OCI-LY1 (cell line): ENCODE results near the gene TGM4.

ENCODE experiments used
- H2AFZ ChIP-seq: fragments of 200-600 bp; sonication (generic), shearing (Covaris generic); 2 replicates; pipeline ENCODE4 v1.6.0; 2014; ENCODE audit warnings: antibody characterized with exemption, mild to moderate bottlenecking, low read length
- H3F3A ChIP-seq: fragments of 200-600 bp; sonication (generic), shearing (Covaris generic); 2 replicates; pipeline ENCODE4 v1.6.0; 2014; ENCODE audit warnings: mild to moderate bottlenecking, antibody characterized with exemption, low read length, moderate library complexity; ENCODE audit not compliant: insufficient read depth
- H3K27ac ChIP-seq: fragments of 200-600 bp; sonication (generic); 2 replicates; pipeline ENCODE4 v1.5.1; 2014; ENCODE audit warnings: low read length, mixed run types, mild to moderate bottlenecking, low read depth; ENCODE audit not compliant: poor library complexity, severe bottlenecking
- H3K27me3 ChIP-seq: fragments of 200-600 bp; sonication (generic); 2 replicates; pipeline ENCODE4 v1.6.0; 2014; ENCODE audit warnings: antibody characterized with exemption, mild to moderate bottlenecking, low read length, moderate library complexity; ENCODE audit not compliant: insufficient read depth
- H3K36me3 ChIP-seq: fragments of 200-600 bp; sonication (generic); 2 replicates; pipeline ENCODE4 v1.6.1; 2014; ENCODE audit warnings: mild to moderate bottlenecking, antibody characterized with exemption, low read length, moderate library complexity, mixed read lengths; ENCODE audit not compliant: insufficient read depth
- H3K4me1 ChIP-seq: fragments of 200-600 bp; sonication (generic); 2 replicates; pipeline ENCODE4 v1.5.1; 2014; ENCODE audit warnings: mild to moderate bottlenecking, low read length, moderate library complexity; ENCODE audit not compliant: insufficient read depth, severe bottlenecking
- H3K4me2 ChIP-seq: fragments of 200-600 bp; sonication (generic), shearing (Covaris generic); 2 replicates; pipeline ENCODE4 v1.6.1; 2014; ENCODE audit warnings: low read length
- H3K4me3 ChIP-seq: fragments of 200-600 bp; sonication (generic); 2 replicates; pipeline ENCODE4 v1.5.1; 2014; ENCODE audit warnings: low read length, low read depth, mild to moderate bottlenecking, mixed read lengths; ENCODE audit not compliant: poor library complexity, severe bottlenecking
- H3K79me2 ChIP-seq: fragments of 200-600 bp; shearing (Covaris generic); 2 replicates; pipeline ENCODE4 v1.6.1; 2016; ENCODE audit warnings: mixed run types, low read length, mixed read lengths; ENCODE audit not compliant: insufficient read depth
- H3K9ac ChIP-seq: fragments of 200-600 bp; sonication (generic), shearing (Covaris generic); 2 replicates; pipeline ENCODE4 v1.6.1; 2014; ENCODE audit warnings: mild to moderate bottlenecking, low read length, mixed read lengths
- H3K9me2 ChIP-seq: fragments of 200-600 bp; sonication (generic), shearing (Covaris generic); 2 replicates; pipeline ENCODE4 v1.6.1; 2014; ENCODE audit warnings: low read depth, mild to moderate bottlenecking, low read length, mixed read lengths
- H3K9me3 ChIP-seq: fragments of 200-600 bp; shearing (Covaris generic); 2 replicates; pipeline ENCODE4 v1.6.1; 2014; ENCODE audit warnings: low read length, mixed read lengths
- H4K20me1 ChIP-seq: fragments of 200-600 bp; sonication (generic), shearing (Covaris generic); 2 replicates; pipeline ENCODE4 v1.6.0; 2016; ENCODE audit warnings: mild to moderate bottlenecking, low read length; ENCODE audit not compliant: insufficient read depth
- EZH2 ChIP-seq: fragments of 200-600 bp; sonication (generic), shearing (Covaris generic); IDR thresholded peaks from 2 replicates; pipeline ENCODE4 v1.8.0; 2017; ENCODE audit warnings: borderline replicate concordance, mixed run types, mild to moderate bottlenecking, antibody characterized with exemption, low read length, moderate library complexity, mixed read lengths
- TF ChIP-seq, protein P1 (sequence below): fragments of 200-600 bp; sonication (generic), shearing (Covaris generic); IDR thresholded peaks from 2 replicates; pipeline ENCODE4 v1.5.1; 2017; ENCODE audit warnings: mild to moderate bottlenecking, antibody characterized with exemption, low read length, moderate library complexity, mixed read lengths

TGM4 gene

DNA sequence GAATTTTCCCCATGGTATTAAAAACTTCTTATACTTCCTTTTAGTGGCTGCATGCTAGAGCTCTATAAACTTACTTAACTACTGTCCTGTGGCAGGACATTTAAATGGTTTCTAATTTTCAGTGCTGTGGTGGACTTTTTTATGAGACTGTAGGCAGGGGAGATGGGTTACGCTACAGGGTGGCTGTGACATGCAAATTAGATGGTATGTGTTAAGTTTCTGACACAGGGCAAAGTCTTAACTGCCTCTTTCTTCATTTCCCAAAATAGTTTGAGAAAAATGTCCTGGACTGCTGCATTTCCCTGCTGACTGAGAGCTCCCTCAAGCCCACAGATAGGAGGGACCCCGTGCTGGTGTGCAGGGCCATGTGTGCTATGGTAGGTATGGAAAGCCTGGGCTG lies 22.0 kb downstream of the TGM4 start:
- H3K4me3 ChIP-seq = no peak overlapping the region
- no peaks in the 10 kb centered on the region for H3K79me2 ChIP-seq
- no peaks in the 10 kb centered on the region for H3K4me1 ChIP-seq

DNA sequence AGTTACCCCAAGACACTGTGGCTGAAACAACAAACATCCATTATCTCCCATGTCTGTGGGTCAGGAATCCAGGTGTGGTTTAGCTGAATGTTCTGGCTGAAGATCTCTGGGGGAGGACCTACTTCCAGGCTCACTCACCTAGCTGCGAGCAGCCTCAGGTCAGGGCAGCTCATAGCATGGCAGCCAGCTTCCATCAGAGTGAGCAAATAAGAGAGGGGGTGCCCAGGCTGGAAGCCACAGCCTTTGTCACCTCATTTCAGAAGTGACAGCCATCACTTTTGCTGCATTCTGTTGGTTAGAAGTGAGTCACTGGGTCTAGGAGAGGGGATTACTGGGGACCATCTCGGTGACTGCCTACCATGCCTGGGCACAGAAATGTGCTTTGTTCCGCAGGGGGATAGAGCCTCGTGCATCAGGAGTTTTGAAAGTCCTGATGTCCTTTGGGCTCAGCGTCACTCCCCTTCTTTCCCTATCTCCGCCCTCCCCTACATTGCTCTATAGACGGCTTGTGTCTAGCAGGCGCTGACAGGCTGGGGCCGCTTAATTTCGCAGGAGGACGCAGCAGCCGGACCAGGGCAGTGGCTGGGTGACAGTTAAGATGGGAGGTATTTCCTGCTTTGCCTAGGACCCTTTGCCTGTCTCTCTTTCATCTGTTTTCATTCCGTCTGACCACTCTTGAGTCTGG lies 25.4 kb downstream of the TGM4 start:
- TF ChIP-seq, protein P1, sequence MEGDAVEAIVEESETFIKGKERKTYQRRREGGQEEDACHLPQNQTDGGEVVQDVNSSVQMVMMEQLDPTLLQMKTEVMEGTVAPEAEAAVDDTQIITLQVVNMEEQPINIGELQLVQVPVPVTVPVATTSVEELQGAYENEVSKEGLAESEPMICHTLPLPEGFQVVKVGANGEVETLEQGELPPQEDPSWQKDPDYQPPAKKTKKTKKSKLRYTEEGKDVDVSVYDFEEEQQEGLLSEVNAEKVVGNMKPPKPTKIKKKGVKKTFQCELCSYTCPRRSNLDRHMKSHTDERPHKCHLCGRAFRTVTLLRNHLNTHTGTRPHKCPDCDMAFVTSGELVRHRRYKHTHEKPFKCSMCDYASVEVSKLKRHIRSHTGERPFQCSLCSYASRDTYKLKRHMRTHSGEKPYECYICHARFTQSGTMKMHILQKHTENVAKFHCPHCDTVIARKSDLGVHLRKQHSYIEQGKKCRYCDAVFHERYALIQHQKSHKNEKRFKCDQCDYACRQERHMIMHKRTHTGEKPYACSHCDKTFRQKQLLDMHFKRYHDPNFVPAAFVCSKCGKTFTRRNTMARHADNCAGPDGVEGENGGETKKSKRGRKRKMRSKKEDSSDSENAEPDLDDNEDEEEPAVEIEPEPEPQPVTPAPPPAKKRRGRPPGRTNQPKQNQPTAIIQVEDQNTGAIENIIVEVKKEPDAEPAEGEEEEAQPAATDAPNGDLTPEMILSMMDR = no peak
- no peak for TF ChIP-seq EZH2
- Histone ChIP-seq H3K9ac (no peak overlapping the region), H3K4me1 (no peaks in the 10 kb centered on the region), H3K9me3 (no peaks in the 10 kb centered on the region), H3K9me2 (no peaks in the 10 kb centered on the region), H2AFZ (no peak overlapping the region), H3K27me3 (no peaks in the 10 kb centered on the region), H3K4me2 (no peak overlapping the region), H3K4me3 (no peak overlapping the region), H3K79me2 (no peaks in the 10 kb centered on the region), H3F3A (no peaks in the 10 kb centered on the region), H3K27ac (no peak overlapping the region), H4K20me1 (no peaks in the 10 kb centered on the region), H3K36me3 (no peaks in the 10 kb centered on the region)

More for the DNA sequence above, 22.0 kb downstream of the TGM4 start:
- no peak for TF ChIP-seq EZH2
- TF ChIP-seq, protein P1 = no peak
- H3K27ac ChIP-seq = no peak overlapping the region
- H3K9ac ChIP-seq = no peak overlapping the region
- H3F3A ChIP-seq = no peaks in the 10 kb centered on the region
- H4K20me1 ChIP-seq = no peaks in the 10 kb centered on the region
- H2AFZ ChIP-seq = no peak overlapping the region
- H3K27me3 ChIP-seq = no peaks in the 10 kb centered on the region
- no peaks in the 10 kb centered on the region for H3K9me3 ChIP-seq
- H3K9me2 ChIP-seq = no peaks in the 10 kb centered on the region
- no peaks in the 10 kb centered on the region for H3K36me3 ChIP-seq
- no peak overlapping the region for H3K4me2 ChIP-seq

DNA sequence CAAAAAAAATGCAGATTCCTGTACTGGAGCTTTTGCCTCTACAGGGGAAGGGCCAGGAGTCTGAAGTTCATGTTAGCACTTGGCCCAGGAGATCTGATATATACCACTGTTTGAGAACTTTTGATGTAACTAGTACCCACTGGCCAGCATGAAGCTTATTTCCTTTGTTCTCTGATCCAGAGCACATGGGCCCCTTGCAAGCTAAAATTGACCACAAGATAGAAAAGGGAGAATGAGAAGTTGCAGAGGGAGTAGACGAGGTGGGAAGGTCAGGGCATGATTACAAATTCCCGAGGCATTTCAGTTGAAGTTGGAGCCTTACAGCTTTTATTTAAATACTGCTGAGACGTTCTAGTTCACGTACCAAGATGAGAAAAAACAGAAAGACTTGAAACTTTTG lies 28.2 kb downstream of the TGM4 start:
- H4K20me1 ChIP-seq = no peaks in the 10 kb centered on the region
- H2AFZ ChIP-seq = no peak overlapping the region
- no peaks in the 10 kb centered on the region for H3F3A ChIP-seq
- no peak overlapping the region for H3K4me3 ChIP-seq
- H3K9me3 ChIP-seq = no peaks in the 10 kb centered on the region
- no peak overlapping the region for H3K4me2 ChIP-seq
- no peak overlapping the region for H3K9ac ChIP-seq
- no peaks in the 10 kb centered on the region for H3K27me3 ChIP-seq
- no peaks in the 10 kb centered on the region for H3K9me2 ChIP-seq
- H3K36me3 ChIP-seq = no peaks in the 10 kb centered on the region
- H3K79me2 ChIP-seq = no peaks in the 10 kb centered on the region
- H3K4me1 ChIP-seq = no peaks in the 10 kb centered on the region
- no peak overlapping the region for H3K27ac ChIP-seq
- TF ChIP-seq EZH2 = no peak
- TF ChIP-seq, protein P1 = no peak
